HG03196 (cell line): Measurements from ENCODE around the gene MACC1.

Experiments used
- ATAC-seq: cut with Tn5 transposase; IDR thresholded peaks from one replicate; pipeline ENCODE4 v1.9.1; 2021; ENCODE audit not compliant: unreplicated experiment

MACC1 gene

GRCh38 chr7:20217193-20217948 is at the start of gene MACC1:
Gene MACC1 (minus strand): TSS chr7:20217384. CDS start chr7:20161862, 55,522 bp downstream.
- peak; percentile 44 for ATAC-seq

DNA sequence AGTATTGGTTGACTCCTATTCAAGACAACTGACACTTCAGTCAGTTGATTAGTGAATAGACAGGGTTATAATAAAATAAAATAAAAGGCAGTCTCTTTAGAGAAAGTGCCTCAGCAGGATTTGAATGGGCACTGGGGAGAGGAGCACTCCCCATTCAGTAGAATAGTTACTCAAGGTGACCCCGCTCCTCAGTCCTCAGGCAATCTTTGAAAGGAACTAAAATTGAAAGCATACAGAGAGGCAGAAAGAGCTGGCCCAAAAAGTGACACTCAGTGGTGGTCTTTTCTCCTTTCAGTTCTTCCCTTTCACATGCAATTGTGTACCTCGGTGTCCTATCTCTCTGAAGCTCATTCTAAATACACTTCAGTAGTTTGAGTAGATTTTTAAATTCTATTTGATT is 47.4 kb upstream of the MACC1 start:
- no peak for ATAC-seq

GRCh38 chr7:20260223-20260622 is 43.0 kb upstream of the MACC1 start:
- no peak for ATAC-seq

- no peak for ATAC-seq
Measured at GRCh38 chr7:20257212-20257611, 40.0 kb upstream of the MACC1 start.

DNA sequence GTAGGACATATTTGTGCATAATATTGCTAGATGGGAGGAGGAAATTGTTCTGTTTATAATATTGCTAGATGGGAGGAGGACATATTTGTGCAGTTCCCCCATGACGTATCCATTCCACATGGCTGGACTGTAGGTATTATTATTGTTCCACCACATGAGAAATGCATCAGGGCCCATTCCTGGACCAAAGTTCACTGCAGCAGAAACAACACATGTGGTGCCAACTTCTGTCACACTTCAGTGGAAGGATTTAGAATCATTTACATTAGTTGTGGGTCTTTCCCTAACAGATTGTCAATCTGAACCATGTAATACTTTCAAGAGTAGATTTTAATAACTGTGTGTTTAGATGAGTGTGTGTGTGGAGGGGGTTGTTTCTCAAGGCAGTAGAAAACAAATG is 32.7 kb upstream of the MACC1 start:
- no peak for ATAC-seq

DNA sequence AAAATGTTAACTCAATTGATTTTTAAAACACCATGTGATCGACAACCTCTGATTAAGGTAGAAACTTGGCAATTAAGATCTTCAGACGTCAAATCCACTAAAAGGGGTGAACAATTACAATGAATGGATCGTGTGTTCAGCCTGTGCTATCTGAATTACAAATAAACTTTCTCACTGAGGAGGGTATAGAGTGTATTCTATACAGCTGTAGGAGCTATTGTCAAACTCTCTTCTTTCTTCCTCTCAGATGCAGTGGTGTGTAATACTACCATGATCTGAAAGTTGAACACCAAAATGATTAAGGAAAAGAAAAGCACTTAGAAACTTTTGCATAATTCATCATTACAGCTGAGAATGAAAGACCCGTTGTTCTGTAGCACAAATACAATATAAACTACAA is 32.2 kb upstream of the MACC1 start:
- ATAC-seq, result no peak

GRCh38 chr7:20246236-20246635 is 29.1 kb upstream of the MACC1 start:
- ATAC-seq, result no peak

DNA sequence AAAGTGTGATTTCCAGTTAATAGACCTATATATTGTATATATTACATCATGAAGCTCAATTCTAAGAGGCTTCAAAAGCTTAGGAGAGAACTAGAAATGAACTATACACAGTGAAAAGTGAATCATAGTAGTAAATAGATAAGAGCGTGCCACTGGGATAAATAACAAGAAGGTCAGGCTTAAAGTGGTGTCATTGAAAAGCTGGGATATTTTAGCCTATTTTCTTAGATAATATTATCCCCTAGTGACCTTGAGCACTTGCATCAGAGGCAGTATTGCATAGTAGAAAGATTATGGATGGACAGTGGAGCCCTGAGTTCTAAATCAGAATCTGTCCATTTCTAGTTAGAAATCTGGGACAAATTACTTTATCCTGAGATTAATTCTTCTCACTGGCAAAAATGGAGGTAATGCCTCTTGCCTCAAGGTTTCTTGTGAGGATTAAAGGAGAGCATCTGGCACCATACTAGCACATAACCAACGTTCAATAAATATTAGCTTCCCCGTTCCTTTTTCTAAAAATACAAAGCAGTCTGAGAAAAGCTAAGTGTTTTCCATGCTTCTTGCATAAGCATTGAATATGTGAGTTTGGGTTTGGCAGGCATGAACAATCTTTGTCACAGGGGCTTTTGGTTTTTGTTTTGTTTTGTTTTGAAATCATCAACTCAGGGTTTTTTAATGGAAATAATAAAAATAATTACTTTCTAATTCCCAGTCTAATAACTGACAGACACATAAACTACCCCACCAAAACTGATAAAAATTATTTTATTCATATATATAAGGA is 27.3 kb upstream of the MACC1 start:
- ATAC-seq, result no peak

GRCh38 chr7:20241911-20242261 is 24.7 kb upstream of the MACC1 start:
- no peak for ATAC-seq

GRCh38 chr7:20241194-20241910 is 24.2 kb upstream of the MACC1 start:
- no peak for ATAC-seq

DNA sequence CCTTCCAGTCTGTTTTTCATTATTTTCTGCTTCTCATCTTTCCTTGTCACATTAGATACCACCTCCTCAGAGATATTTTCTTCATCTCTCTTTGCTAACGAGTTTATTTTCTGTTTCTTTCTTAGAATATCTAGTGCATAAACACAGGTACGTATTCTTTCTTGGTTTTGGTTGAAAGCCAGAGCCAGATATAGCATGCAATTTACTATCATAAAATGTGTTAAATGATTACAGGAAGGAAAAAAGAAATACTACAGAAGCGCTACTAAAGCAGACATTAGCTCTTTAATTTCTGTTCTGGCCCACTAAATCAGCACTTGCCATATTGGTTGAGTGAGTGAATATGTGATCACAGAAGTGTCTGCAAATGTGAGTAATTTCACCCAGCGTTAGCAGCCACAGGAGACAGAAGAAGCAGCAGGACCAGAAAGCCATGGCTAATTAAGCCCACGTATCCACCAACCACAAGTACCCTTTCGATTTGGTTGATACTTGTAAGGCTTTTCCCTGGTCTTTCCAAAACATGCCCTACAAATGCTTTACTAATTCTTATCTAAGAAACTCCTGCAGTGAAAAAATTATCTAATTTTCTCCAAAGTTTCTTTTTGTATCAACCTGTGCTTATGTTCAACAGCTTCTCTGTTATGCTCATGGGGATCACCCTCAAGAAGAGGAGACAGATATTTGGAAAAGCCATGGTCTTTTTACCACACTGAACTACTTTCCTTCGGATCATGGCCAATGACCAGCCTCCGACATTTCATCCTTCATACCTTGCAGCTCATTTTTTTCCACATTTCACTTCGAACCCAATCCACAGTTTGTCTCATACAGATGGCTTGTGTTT is 23.1 kb upstream of the MACC1 start:
- peak; percentile 38 for ATAC-seq

DNA sequence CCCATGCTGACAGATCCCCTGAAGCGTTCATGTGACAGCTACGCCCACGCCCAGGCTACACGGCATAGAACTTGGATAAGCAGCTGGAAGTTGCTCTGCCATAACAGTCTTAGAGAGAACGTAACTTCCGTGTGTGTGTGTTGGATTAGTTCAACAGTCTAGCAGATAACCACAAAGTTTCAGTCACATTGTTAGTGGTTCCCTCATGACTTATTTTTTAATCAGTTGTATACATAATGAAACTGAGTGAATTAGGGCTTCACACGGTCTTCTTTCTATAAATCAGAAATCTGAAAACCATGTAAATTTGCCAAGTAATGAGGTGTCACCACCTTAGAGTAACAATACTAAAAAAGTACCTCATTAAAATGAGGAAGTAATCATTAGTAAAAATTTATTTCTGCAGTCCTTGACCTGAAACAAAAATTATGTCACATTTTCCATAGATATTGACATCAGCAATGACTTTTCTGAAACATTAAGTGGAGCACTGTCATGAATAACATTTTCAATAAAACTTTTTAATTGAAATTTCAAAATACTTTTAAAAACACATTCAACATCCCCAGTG is 21.7 kb upstream of the MACC1 start:
- ATAC-seq, result peak; percentile 79

- ATAC-seq, result no peak
Measured at GRCh38 chr7:20238194-20238753, 21.1 kb upstream of the MACC1 start.

- no peak for ATAC-seq
Measured at GRCh38 chr7:20237464-20238193, 20.4 kb upstream of the MACC1 start.

GRCh38 chr7:20236790-20237189 is 19.6 kb upstream of the MACC1 start:
- no peak for ATAC-seq

DNA sequence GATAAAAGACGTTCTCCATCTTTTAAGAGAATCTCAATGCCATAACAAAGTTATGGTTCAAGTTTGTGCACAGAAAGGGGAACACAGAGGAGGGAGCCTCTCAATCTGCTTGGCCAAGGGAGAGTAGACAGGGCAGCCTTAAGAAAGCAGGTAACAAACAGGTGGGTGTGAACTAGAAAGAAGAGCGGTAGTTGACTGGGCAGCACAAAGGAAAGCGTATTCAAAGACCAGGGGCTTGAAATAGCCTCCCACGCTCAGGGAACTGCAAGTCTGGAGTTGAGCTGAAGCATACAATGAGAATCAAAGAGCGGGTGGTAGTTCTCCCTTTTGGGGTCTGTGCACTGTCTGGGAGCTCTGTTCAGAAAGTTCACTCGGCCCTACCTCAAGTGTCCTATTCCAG is 18.9 kb upstream of the MACC1 start:
- no peak for ATAC-seq

GRCh38 chr7:20235288-20235687 is 18.1 kb upstream of the MACC1 start:
- ATAC-seq, result no peak

GRCh38 chr7:20233362-20233761 is 16.2 kb upstream of the MACC1 start:
- peak; percentile 32 for ATAC-seq

DNA sequence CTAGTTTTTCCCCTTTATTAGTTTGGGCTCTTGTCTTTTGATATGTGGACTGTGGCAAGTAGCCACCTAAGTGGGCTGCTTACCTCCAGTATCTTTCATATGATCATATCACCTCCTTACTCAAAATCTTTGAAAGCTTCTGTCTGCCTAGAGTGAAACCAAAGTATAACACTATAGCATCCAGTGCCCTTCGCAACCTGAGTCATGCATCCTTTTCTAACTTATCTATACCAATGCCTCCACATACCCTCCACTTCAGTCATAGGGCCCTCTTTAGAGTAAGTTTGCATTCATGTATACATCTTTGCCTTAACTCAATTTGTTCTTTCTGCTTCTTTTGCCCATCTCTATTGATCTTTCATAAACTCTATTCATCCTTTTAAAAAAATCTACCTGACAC is 15.7 kb upstream of the MACC1 start:
- peak; percentile 34 for ATAC-seq
